Mesodermal cell (in vitro differentiated cells): ENCODE results near the gene MORC3. TPM values are rescaled to one million over a fixed set of nuclear protein-coding genes. Genes with fewer than 3 reads are reported as not detected.
"Not testable (repeated sequence)": the region's sequence is repeated elsewhere in the genome, so short reads cannot be mapped to it uniquely, and the experiment has no call there.

Experiments
- H3K27ac ChIP-seq: 2 replicates; pipeline ENCODE4 v1.7.0; 2013; ENCODE audit warnings: mild to moderate bottlenecking, low read depth, low read length, moderate library complexity; ENCODE audit not compliant: severe bottlenecking
- H3K36me3 ChIP-seq: 2 replicates; pipeline ENCODE4 v1.7.1; 2013; ENCODE audit warnings: mild to moderate bottlenecking, low read length, moderate library complexity; ENCODE audit not compliant: control insufficient read depth, insufficient read depth
- H3K4me1 ChIP-seq: one replicate; pipeline ENCODE4 v1.7.1; 2013; ENCODE audit warnings: mild to moderate bottlenecking, low read length; ENCODE audit not compliant: insufficient read depth, control insufficient read depth, poor library complexity, severe bottlenecking
- H3K4me3 ChIP-seq: 2 replicates; pipeline ENCODE4 v1.7.0; 2013; ENCODE audit warnings: low read length, control low read depth, mild to moderate bottlenecking; ENCODE audit not compliant: insufficient read depth, poor library complexity, severe bottlenecking; ENCODE audit errors: extremely low read depth
- H3K9me3 ChIP-seq: 2 replicates; pipeline ENCODE4 v1.7.1; 2013; ENCODE audit warnings: mild to moderate bottlenecking, low read length, moderate library complexity; ENCODE audit not compliant: control insufficient read depth
- WGBS, 2 experiments: methylation state at CpG; one replicate each; pipeline ENCODE4 v1.1.5; 2013; ENCODE audit warnings: missing lambda C conversion rate in 2 of 2; ENCODE audit not compliant: insufficient coverage in 2 of 2; 5-methylcytosine and 5-hydroxymethylcytosine counted together
- polyA plus RNA-seq, 2 experiments: library from polyadenylated mRNA; stranded (reverse); fragments of 50-300 nt; gene quantifications; one replicate each; pipeline ENCODE4 v1.2.3, GENCODE V29; 2013

MORC3 gene
- polyA plus RNA-seq (2013, experiment 1 of 2), result 19.5 TPM
- polyA plus RNA-seq (2013, experiment 2 of 2), result 22.3 TPM

GRCh38 chr21:36319767-36320420 is at the start of gene MORC3:
Gene MORC3, plus strand, starts transcription at chr21:36320197. Its CDS starts 68 bp downstream, at chr21:36320265.
- H3K4me3 ChIP-seq, result peak within 1 kb of the TSS; percentile 65
- H3K9me3 ChIP-seq, result no peaks in the 10 kb centered on the region
- H3K4me1 ChIP-seq, result peaks cover 2% of the 10 kb centered on the region
- 1 to 3% methylated on average over 27 to 35 of the region's 59 CpGs for WGBS, 2 experiments
- peak within 1 kb of the TSS; percentile 96 for H3K27ac ChIP-seq
- peaks cover 22% of the 10 kb centered on the region for H3K36me3 ChIP-seq

GRCh38 chr21:36270786-36271695 is 49.0 kb upstream of the MORC3 start:
- not testable (repeated sequence) for H3K36me3 ChIP-seq, H3K27ac ChIP-seq, H3K9me3 ChIP-seq, H3K4me3 ChIP-seq, H3K4me1 ChIP-seq
- 94 to 95% methylated on average over 6 to 9 of the region's 12 CpGs for WGBS, 2 experiments

GRCh38 chr21:36274128-36274527 is 45.9 kb upstream of the MORC3 start:
- Histone ChIP-seq H3K4me3 (no peak overlapping the region), H3K36me3 (no peaks in the 10 kb centered on the region), H3K9me3 (no peaks in the 10 kb centered on the region), H3K4me1 (peaks cover 7% of the 10 kb centered on the region), H3K27ac (no peak overlapping the region)
- WGBS, 2 experiments, result 82 to 90% methylated on average over 4 of the region's 4 CpGs

- H3K4me1 ChIP-seq, result no peaks in the 10 kb centered on the region
- H3K36me3 ChIP-seq, result no peaks in the 10 kb centered on the region
- H3K4me3 ChIP-seq, result no peak overlapping the region
- H3K27ac ChIP-seq, result no peak overlapping the region
- no peaks in the 10 kb centered on the region for H3K9me3 ChIP-seq
- WGBS, 2 experiments, result 81 to 96% methylated on average over 6 to 7 of the region's 10 CpGs
Observed at GRCh38 chr21:36282568-36283230, 37.3 kb upstream of the MORC3 start.

GRCh38 chr21:36283231-36283622 is 36.8 kb upstream of the MORC3 start:
- H3K4me3 ChIP-seq, H3K4me1 ChIP-seq: not testable (repeated sequence)
- 83 to 86% methylated on average over 7 to 8 of the region's 9 CpGs for WGBS, 2 experiments

GRCh38 chr21:36288651-36289243 is 31.2 kb upstream of the MORC3 start:
- 74 to 86% methylated on average over 4 to 6 of the region's 8 CpGs for WGBS, 2 experiments
- Histone ChIP-seq H3K4me1 (no peaks in the 10 kb centered on the region), H3K4me3 (no peak overlapping the region), H3K27ac (no peak overlapping the region), H3K9me3 (no peaks in the 10 kb centered on the region), H3K36me3 (no peaks in the 10 kb centered on the region)

More at GRCh38 chr21:36283231-36283622, 36.8 kb upstream of the MORC3 start:
- not testable (repeated sequence) for H3K9me3 ChIP-seq, H3K27ac ChIP-seq, H3K36me3 ChIP-seq

- 71 to 76% methylated on average over 7 of the region's 8 CpGs for WGBS, 2 experiments
- Histone ChIP-seq H3K4me3 (no peak overlapping the region), H3K9me3 (no peaks in the 10 kb centered on the region), H3K4me1 (no peaks in the 10 kb centered on the region), H3K36me3 (no peaks in the 10 kb centered on the region), H3K27ac (no peak overlapping the region)
Observed at GRCh38 chr21:36291509-36291908, 28.5 kb upstream of the MORC3 start.

- WGBS, 2 experiments, result 92 to 100% methylated on average over 2 of the region's 4 CpGs
- Histone ChIP-seq H3K4me1 (no peaks in the 10 kb centered on the region), H3K36me3 (no peaks in the 10 kb centered on the region), H3K9me3 (no peaks in the 10 kb centered on the region), H3K27ac (no peak overlapping the region), H3K4me3 (no peak overlapping the region)
Observed at GRCh38 chr21:36297406-36297937, 22.5 kb upstream of the MORC3 start.

- 79 to 89% methylated on average over 8 to 10 of the region's 10 CpGs for WGBS, 2 experiments
- H3K27ac ChIP-seq, result no peak overlapping the region
Observed at GRCh38 chr21:36297938-36298572, 21.9 kb upstream of the MORC3 start.

More at GRCh38 chr21:36297938-36298572, 21.9 kb upstream of the MORC3 start:
- H3K4me3 ChIP-seq, result no peak overlapping the region
- no peaks in the 10 kb centered on the region for H3K4me1 ChIP-seq
- no peaks in the 10 kb centered on the region for H3K36me3 ChIP-seq
- H3K9me3 ChIP-seq, result no peaks in the 10 kb centered on the region
